ENCODE measurements around the gene NID2. TPM values are rescaled to one million over a fixed set of nuclear protein-coding genes. Genes with fewer than 3 reads are reported as not detected.

The NID2 gene
- total and polyA plus RNA-seq, 4 donors, result 2.8 to 56.6 (median 26.5) TPM

DNA sequence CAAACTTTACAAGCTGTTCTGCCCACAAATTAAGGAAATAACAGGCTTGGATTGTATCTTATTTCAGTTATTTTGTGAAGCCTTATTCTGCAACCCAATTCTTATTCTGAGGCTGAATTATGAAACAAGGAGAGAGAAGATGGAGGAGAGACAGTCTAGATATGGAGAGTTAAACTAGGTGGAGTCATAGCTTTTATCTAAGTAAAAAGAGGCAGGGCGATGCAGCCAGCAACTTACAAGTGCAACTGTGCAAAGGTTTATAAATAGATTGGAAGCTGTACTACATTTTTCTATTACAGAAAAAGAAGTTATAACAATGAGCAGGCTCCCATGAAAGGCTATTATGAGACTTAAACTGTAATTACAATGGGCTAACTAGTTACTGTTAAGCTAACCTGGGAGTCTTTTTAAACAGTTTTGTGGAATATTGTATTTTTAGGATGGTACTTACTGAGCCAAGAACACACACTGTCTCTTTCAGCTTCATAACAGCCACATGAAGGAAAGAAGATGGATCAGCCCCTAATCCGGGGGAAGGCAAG, 22.4 kb downstream of the NID2 start:
- Histone ChIP-seq H3K4me1 (ENCODE audit: control insufficient read depth in 1 of 2, insufficient read depth in 2 of 2, low read length in 2 of 2) (peaks cover 2 to 11% of the 10 kb centered on the region in 2 donors), H3K4me3 (ENCODE audit: low read length in 2 of 2) (no peak overlapping the region), H3K27me3 (ENCODE audit: control insufficient read depth in 1 of 2, insufficient read depth in 2 of 2, low read length in 1 of 2) (no peaks in the 10 kb centered on the region), H3K9me3 (ENCODE audit: control insufficient read depth, low read length) (no peaks in the 10 kb centered on the region), H3K27ac (ENCODE audit: low read depth in 1 of 2, low read length in 2 of 2) (peak overlapping the region in 1 of 2 donors; percentile 61), H3K36me3 (ENCODE audit: control insufficient read depth in 1 of 2, insufficient read depth in 2 of 2, low read length in 1 of 2) (no peaks in the 10 kb centered on the region)
- ATAC-seq (ENCODE audit: low FRiP score) (no peak), DNase-seq (no peak)
- intact Hi-C loops (cut with DNase I), result no loop called here
- 20 to 27% methylated on average over 2 of the region's 2 CpGs for WGBS, 2 donors

GRCh38 chr14:52044791-52045522, 23.9 kb downstream of the NID2 start:
- Histone ChIP-seq H3K27ac (ENCODE audit: low read depth in 1 of 2, low read length in 2 of 2) (peak overlapping the region; percentile 20 to 91), H3K36me3 (ENCODE audit: control insufficient read depth in 1 of 2, insufficient read depth in 2 of 2, low read length in 1 of 2) (no peaks in the 10 kb centered on the region), H3K4me3 (ENCODE audit: low read length in 2 of 2) (no peak overlapping the region), H3K4me1 (ENCODE audit: control insufficient read depth in 1 of 2, insufficient read depth in 2 of 2, low read length in 2 of 2) (peaks cover 2 to 11% of the 10 kb centered on the region in 2 donors), H3K27me3 (ENCODE audit: control insufficient read depth in 1 of 2, insufficient read depth in 2 of 2, low read length in 1 of 2) (no peaks in the 10 kb centered on the region), H3K9me3 (ENCODE audit: control insufficient read depth, low read length) (no peaks in the 10 kb centered on the region)
- DNase-seq (no peak), ATAC-seq (ENCODE audit: low FRiP score) (peak; percentile 82)
- intact Hi-C loops (cut with DNase I), result no loop called here
- WGBS, 2 donors, result 63% methylated on average over 11 of the region's 11 CpGs

DNA sequence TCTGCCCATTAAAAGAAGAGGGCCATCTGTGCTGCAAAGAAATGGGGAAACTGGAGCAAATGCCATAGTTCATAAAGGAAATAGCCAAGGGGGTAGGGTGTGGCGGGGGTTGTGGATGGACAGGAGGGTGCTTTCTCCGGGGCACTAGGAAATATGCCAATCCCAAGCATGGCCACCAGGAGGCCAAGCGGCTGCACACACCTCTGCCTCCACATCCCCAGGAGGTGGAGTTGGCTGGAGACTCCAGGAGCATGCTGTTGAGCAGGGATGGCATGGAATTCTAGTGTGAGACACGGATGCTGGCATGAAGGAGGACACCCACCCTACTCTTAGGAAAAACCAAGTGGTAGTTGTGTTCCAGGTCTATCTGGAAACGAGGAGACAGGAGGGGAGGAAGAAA, 25.2 kb downstream of the NID2 start:
- DNase-seq (no peak), ATAC-seq (ENCODE audit: low FRiP score) (no peak)
- H3K36me3 ChIP-seq (ENCODE audit: control insufficient read depth in 1 of 2, insufficient read depth in 2 of 2, low read length in 1 of 2), result peaks cover 0 to 3% of the 10 kb centered on the region in 2 donors
- H3K27ac ChIP-seq (ENCODE audit: low read depth in 1 of 2, low read length in 2 of 2), result no peak overlapping the region
- intact Hi-C loops (cut with DNase I), result no loop called here
- H3K4me3 ChIP-seq (ENCODE audit: low read length in 2 of 2), result no peak overlapping the region
- no peaks in the 10 kb centered on the region for H3K9me3 ChIP-seq (ENCODE audit: control insufficient read depth, low read length)
- WGBS, 2 donors, result 83 to 85% methylated on average over 5 of the region's 5 CpGs
- H3K27me3 ChIP-seq (ENCODE audit: control insufficient read depth in 1 of 2, insufficient read depth in 2 of 2, low read length in 1 of 2), result no peaks in the 10 kb centered on the region
- H3K4me1 ChIP-seq (ENCODE audit: control insufficient read depth in 1 of 2, insufficient read depth in 2 of 2, low read length in 2 of 2), result peaks cover 2 to 11% of the 10 kb centered on the region in 2 donors

DNA sequence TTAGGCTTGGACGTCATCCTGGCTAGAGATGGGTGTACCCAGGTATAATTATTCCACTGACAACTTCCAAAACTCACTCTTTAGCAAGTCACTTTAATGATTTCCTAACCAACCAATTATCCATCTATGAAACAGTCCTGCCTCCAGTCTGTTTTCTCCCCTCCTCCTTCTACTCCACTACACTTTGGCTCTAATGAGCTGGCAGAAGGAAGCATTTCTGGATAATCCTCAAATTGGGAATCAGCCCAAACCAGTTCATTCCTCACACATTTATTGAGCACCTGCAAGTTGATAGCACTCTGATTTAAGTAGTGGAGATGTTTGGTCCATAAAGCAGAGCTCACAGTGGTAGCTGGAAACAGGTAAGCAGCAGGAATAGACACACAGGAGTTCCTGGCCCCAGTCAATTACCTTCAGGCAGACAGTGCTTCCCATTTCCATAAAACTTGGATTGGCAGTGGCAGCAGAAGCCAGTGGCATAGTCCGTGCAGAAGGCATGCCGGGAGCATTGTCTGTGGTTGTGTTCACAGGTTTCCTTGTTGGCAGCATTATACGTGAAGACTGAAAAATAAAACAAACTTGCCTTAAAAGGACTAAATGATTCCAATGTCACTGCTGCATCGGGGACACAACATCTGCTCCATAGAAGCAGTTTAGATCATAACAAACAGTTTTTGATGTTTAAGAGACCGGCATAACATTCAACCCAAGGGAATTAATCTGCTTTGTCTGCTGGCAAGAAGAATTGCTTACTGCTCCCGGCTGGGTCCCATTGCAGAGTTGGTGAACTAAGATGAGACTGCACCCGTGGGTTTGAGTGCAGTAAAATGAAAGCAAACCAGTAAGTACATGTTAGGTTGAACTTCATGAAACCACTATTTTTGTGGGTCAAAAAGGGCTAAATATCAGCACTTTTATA, 26.2 kb downstream of the NID2 start:
- DNase-seq (no peak), ATAC-seq (ENCODE audit: low FRiP score) (no peak)
- peaks cover 0 to 3% of the 10 kb centered on the region in 2 donors for H3K36me3 ChIP-seq (ENCODE audit: control insufficient read depth in 1 of 2, insufficient read depth in 2 of 2, low read length in 1 of 2)
- no peak overlapping the region for H3K27ac ChIP-seq (ENCODE audit: low read depth in 1 of 2, low read length in 2 of 2)
- H3K27me3 ChIP-seq (ENCODE audit: control insufficient read depth in 1 of 2, insufficient read depth in 2 of 2, low read length in 1 of 2), result no peaks in the 10 kb centered on the region
- H3K9me3 ChIP-seq (ENCODE audit: control insufficient read depth, low read length), result no peaks in the 10 kb centered on the region
- intact Hi-C loops (cut with DNase I), result no loop called here
- 9 to 24% methylated on average over 8 of the region's 8 CpGs for WGBS, 2 donors
- no peak overlapping the region for H3K4me3 ChIP-seq (ENCODE audit: low read length in 2 of 2)
- H3K4me1 ChIP-seq (ENCODE audit: control insufficient read depth in 1 of 2, insufficient read depth in 2 of 2, low read length in 2 of 2), result peaks cover 2 to 11% of the 10 kb centered on the region in 2 donors

- 93 to 94% methylated on average over 7 of the region's 7 CpGs for WGBS, 2 donors
- H3K9me3 ChIP-seq (ENCODE audit: control insufficient read depth, low read length), result no peaks in the 10 kb centered on the region
- H3K36me3 ChIP-seq (ENCODE audit: control insufficient read depth in 1 of 2, insufficient read depth in 2 of 2, low read length in 1 of 2), result peaks cover 0 to 3% of the 10 kb centered on the region in 2 donors
- DNase-seq, result no peak
- ATAC-seq (ENCODE audit: low FRiP score), result no peak
- no peaks in the 10 kb centered on the region for H3K27me3 ChIP-seq (ENCODE audit: control insufficient read depth in 1 of 2, insufficient read depth in 2 of 2, low read length in 1 of 2)
- no peak overlapping the region for H3K27ac ChIP-seq (ENCODE audit: low read depth in 1 of 2, low read length in 2 of 2)
- intact Hi-C loops (cut with DNase I), result no loop called here
- no peak overlapping the region for H3K4me3 ChIP-seq (ENCODE audit: low read length in 2 of 2)
- H3K4me1 ChIP-seq (ENCODE audit: control insufficient read depth in 1 of 2, insufficient read depth in 2 of 2, low read length in 2 of 2), result peaks cover 0 to 5% of the 10 kb centered on the region in 2 donors
Observed at GRCh38 chr14:52040598-52040997, 28.3 kb downstream of the NID2 start.

DNA sequence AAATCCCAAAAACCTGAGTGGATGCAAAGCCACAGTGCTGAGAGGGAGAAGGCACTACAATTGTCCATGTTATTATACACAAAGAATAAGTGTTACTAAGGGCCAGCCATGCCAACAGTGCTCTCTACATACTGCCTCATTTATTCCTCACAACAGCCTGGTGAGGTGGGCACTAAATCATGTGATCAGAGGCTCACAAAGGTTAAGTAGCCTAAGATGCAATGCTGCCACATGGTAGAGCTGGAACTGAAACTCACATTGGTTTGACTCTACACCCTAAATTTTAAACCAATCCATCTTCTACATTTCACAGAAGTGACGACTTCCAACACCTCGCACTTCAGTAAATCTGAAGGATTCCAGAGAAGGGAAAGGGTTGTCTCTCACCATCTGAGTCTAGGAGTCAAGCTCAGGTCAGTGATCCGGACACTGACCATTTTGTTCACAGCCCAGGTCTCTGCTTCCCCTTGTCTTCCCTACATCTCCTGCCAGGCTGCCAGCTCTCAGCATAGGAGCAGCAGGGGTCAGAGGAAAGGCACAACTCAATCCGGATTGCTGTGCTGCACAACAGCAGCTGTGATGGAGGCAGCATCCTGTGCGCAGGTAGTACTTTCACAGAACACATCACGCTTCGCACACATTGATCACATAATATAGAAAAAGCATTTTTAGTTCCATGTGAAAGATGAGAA, 29.6 kb downstream of the NID2 start:
- ATAC-seq (ENCODE audit: low FRiP score) (no peak), DNase-seq (no peak)
- no peaks in the 10 kb centered on the region for H3K27me3 ChIP-seq (ENCODE audit: control insufficient read depth in 1 of 2, insufficient read depth in 2 of 2, low read length in 1 of 2)
- H3K4me3 ChIP-seq (ENCODE audit: low read length in 2 of 2), result no peak overlapping the region
- WGBS, 2 donors, result 81 to 92% methylated on average over 7 of the region's 7 CpGs
- H3K36me3 ChIP-seq (ENCODE audit: control insufficient read depth in 1 of 2, insufficient read depth in 2 of 2, low read length in 1 of 2), result peaks cover 0 to 3% of the 10 kb centered on the region in 2 donors
- H3K9me3 ChIP-seq (ENCODE audit: control insufficient read depth, low read length), result no peaks in the 10 kb centered on the region
- intact Hi-C loops (cut with DNase I), result no loop called here
- no peak overlapping the region for H3K27ac ChIP-seq (ENCODE audit: low read depth in 1 of 2, low read length in 2 of 2)
- H3K4me1 ChIP-seq (ENCODE audit: control insufficient read depth in 1 of 2, insufficient read depth in 2 of 2, low read length in 2 of 2), result no peaks in the 10 kb centered on the region

- DNase-seq (no peak), ATAC-seq (ENCODE audit: low FRiP score) (no peak)
- intact Hi-C loops (cut with DNase I), result loop anchor here (5.0 kb wide), 2 partner anchors 36 to 44 kb away; no protein-coding TSS in a partner anchor
- Histone ChIP-seq H3K4me3 (ENCODE audit: low read length in 2 of 2) (no peak overlapping the region), H3K36me3 (ENCODE audit: control insufficient read depth in 1 of 2, insufficient read depth in 2 of 2, low read length in 1 of 2) (no peaks in the 10 kb centered on the region), H3K27ac (ENCODE audit: low read depth in 1 of 2, low read length in 2 of 2) (no peak overlapping the region), H3K4me1 (ENCODE audit: control insufficient read depth in 1 of 2, insufficient read depth in 2 of 2, low read length in 2 of 2) (peaks cover 0 to 3% of the 10 kb centered on the region in 2 donors), H3K9me3 (ENCODE audit: control insufficient read depth, low read length) (no peaks in the 10 kb centered on the region), H3K27me3 (ENCODE audit: control insufficient read depth in 1 of 2, insufficient read depth in 2 of 2, low read length in 1 of 2) (no peaks in the 10 kb centered on the region)
- WGBS, 2 donors, result 45 to 46% methylated on average over 9 to 10 of the region's 10 CpGs
Observed at GRCh38 chr14:52033101-52033642, 35.7 kb downstream of the NID2 start.

DNA sequence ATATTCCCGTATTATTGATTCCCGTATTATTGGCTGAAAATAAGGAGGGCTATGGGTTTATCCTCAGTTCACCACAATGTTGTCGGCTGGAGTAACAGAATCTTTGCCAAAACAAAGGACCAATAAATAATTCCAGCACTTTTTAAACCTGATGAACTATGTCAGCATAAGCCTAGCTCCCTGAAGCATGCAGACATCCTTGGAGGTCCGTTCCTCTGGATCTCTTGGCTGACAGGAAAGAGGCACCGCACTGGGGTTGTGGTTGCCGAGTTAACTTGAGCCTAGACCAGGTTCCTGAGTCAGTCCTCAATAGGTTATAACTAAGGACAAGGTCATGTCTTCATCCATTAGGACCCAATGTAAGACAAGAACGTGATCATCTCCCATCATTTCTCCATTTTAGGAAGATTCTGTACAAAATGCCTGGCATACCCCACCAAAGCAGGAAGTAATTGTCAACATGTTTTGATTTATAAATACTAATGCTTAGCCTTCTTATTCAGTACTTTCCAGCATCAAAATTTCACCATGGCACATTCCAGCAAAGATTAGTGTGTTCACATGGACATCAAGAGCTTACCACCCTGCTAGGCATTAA, 36.6 kb downstream of the NID2 start:
- H3K4me3 ChIP-seq (ENCODE audit: low read length in 2 of 2), result no peak overlapping the region
- peak; percentile 40 for ATAC-seq (ENCODE audit: low FRiP score)
- H3K4me1 ChIP-seq (ENCODE audit: control insufficient read depth in 1 of 2, insufficient read depth in 2 of 2, low read length in 2 of 2), result peaks cover 0 to 3% of the 10 kb centered on the region in 2 donors
- no peaks in the 10 kb centered on the region for H3K27me3 ChIP-seq (ENCODE audit: control insufficient read depth in 1 of 2, insufficient read depth in 2 of 2, low read length in 1 of 2)
- no peaks in the 10 kb centered on the region for H3K9me3 ChIP-seq (ENCODE audit: control insufficient read depth, low read length)
- DNase-seq, result no peak
- 3 to 6% methylated on average over 7 of the region's 7 CpGs for whole genome bisulfite sequencing, 2 donors
- intact Hi-C loops (cut with DNase I), result loop anchor here (5.0 kb wide), 2 partner anchors 35 to 45 kb away; no protein-coding TSS in a partner anchor
- peak overlapping the region in 1 of 2 donors; percentile 53 for H3K27ac ChIP-seq (ENCODE audit: low read depth in 1 of 2, low read length in 2 of 2)
- no peaks in the 10 kb centered on the region for H3K36me3 ChIP-seq (ENCODE audit: control insufficient read depth in 1 of 2, insufficient read depth in 2 of 2, low read length in 1 of 2)
